HG03139 (cell line): ENCODE results near the gene POLK.
"Not testable (repeated sequence)": the region's sequence is repeated elsewhere in the genome, so short reads cannot be mapped to it uniquely, and the experiment has no call there.

Experiments
- ATAC-seq: cut with Tn5 transposase; IDR thresholded peaks from one replicate; pipeline ENCODE4 v1.9.1; 2021; ENCODE audit not compliant: unreplicated experiment

POLK gene

GRCh38 chr5:75546830-75547229 lies 35.1 kb downstream of the POLK start:
- ATAC-seq = no peak

- ATAC-seq = no peak
Measured at GRCh38 chr5:75547812-75548211, 36.1 kb downstream of the POLK start.

DNA sequence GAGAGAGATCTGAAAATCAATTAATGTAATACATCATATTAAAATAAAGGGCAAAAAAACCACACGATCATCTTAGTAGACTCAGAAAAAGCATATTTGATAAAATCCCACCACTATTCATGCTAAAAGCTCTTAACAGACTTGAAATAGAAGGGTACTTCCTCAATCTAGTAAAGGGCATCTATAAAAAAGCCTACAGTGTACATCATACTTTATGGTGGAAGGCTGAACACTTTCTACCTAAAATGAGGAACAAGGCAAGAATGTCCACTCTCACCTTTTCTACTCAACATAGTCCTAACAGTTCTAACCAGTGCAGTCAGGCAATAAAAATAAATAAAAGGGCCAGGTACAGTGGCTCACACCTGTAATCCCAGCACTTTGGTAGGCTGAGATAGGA lies 38.9 kb downstream of the POLK start:
- ATAC-seq = no peak

- no peak for ATAC-seq
Measured at GRCh38 chr5:75551471-75551870, 39.8 kb downstream of the POLK start.

- no peak for ATAC-seq
Measured at GRCh38 chr5:75552764-75553163, 41.1 kb downstream of the POLK start.

GRCh38 chr5:75553358-75553757 lies 41.7 kb downstream of the POLK start:
- no peak for ATAC-seq

DNA sequence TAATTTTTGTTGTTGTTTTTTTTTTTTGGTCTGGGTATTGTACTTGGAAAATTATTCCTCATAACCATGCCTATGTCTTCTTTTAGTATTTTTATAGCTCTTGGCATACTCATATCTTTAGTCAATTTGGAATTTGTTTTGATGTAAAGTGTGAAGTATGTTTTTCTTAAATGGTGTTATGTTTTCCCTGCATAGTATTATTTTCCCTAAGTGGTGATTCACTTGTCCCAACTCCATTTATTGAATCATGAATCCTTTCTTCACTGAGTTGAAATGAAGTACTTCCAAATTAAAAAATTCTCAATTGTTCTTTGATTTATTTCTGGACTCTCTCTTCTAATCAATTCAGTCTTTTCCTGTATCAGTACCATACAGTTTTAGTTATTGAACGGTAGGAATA lies 46.5 kb downstream of the POLK start:
- no peak for ATAC-seq

DNA sequence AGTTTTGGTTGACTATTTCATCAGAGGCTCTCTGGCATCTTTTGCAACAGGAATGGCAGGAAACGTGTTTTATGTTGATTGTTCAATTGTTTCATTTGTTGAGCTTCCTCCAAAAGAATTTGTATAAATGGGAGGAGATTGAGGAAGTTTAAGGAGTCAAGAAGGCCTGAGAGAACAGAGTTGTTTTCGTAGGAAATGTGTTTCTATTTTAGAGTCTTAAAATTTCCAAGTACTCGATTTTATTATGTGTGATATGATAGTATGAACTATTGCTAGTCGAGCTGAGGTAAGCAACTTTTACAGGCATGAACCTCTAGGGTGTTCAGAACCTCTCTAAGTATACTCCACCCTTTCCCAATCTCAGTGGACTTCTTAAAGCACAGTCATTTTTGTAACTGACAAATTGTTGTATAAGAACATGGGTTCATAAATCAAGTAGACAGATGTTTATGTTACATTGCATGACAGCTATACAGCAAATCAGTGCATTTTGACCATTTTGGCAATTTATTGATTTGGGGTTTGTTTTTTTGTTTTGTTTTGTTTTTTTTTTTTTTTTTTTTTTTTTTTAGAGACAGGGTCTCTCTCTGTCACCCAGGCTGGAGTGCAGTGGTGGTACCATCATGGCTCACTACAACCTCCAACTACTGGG lies 47.4 kb downstream of the POLK start:
- ATAC-seq = no peak

DNA sequence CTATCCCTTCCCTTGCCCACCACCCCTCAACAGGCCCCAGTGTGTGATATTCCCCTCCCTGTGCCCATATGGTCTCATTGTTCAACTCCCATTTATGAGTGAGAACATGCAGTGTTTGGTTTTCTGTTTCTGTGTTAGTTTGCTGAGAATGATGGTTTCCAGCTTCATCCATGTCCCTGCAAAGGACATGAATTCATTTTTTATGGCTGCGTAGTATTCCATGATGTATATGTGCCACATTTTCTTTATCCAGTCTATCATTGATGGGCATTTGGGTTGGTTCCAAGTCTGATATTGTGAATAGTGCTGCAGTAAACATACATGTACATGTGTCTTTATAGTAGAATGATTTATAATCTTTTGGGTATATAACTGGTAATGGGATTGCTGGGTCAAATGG lies 49.0 kb downstream of the POLK start:
- ATAC-seq = not testable (repeated sequence)

DNA sequence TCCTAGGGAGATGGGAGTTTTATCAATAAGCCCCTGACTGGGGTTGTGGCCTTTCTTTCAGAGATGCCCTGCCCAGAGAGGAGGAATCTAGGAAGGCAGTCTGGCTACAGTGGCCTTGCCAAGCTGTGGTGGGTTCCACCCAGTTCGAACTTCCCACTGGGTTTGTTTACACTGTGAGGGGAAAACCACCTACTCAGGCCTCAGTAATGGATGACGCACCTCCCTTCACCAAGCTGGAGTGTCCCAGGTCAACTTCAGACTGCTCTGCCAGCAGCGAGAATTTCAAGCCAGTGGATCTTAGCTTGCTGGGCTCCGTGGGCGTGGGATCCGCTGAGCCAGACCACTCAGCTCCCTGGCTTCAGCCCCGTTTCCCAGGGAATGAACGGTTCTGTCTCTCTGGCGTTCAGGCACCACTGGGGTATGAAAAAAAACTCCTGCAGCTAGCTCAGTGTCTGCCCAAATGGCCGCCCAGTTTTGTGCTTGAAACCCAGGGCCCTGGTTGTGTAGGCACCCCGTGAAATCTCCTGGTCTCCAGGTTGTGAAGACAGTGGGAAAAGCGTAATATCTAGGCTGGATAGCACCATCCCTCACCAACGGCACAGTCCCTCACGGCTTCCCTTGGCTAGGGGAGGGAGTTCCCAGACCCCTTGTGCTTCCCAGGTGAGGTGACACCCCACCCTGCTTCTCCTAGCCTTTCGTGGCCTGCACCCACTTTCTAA lies 54.5 kb downstream of the POLK start:
- ATAC-seq = not testable (repeated sequence)

GRCh38 chr5:75566710-75567309 lies 55.1 kb downstream of the POLK start:
- peak; percentile 83 for ATAC-seq

GRCh38 chr5:75567710-75568109 lies 56.0 kb downstream of the POLK start:
- no peak for ATAC-seq

DNA sequence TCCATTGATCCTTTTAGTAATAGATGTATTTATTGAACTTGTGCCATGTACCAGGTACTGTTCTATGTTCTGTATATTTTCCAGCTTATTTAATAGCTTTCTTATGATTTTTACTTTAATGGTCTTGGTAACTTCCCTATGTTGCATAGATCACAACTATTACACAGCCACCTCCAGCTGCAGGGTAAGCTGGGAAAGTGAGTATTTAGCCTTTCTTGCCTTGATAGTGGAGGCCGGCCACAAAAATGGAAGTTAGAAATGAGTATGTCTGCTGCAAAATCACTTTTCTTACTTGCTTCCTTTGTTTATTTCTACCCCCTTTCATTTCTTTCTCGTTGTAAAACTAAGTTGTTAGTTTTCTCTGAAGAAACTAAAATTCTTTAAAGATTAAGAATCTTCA lies 56.5 kb downstream of the POLK start:
- no peak for ATAC-seq

DNA sequence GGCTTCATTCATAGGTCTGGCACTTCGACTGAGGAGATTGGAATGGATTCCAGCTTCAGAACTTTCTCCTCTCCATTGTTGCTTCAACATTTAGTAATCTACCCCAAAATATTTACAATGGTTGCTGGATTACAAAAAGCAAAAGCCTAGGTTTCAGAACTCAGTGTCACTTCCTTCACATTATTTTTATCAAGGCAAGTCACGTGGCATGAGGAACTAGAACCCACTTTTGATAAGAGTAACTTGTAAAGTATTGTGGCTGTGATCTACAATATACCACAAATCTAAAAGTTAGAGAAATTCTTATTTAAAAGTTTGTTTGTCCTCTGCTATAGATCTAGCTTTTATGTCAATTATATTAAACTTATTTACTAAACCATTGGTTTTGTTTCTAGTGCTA lies 59.9 kb downstream of the POLK start:
- ATAC-seq = no peak

DNA sequence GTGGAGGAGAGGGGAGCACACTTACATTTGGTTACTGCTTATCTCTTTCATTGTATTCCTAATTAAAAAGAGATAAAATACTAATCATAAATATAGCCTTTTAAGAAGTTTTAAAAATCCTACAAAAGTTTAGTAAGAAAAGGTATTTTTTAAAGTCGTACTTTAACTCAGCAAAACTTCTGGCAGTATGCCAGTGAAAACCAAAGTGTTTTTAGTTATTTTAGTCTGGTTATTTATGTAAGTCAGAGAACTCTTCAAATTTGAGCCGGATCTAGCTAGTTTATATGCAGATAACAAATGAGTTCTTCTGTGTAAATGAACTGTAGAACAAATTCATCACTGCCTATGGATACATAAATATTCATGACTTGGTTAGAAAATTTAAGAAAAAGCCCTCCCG lies 63.1 kb downstream of the POLK start:
- ATAC-seq = no peak

DNA sequence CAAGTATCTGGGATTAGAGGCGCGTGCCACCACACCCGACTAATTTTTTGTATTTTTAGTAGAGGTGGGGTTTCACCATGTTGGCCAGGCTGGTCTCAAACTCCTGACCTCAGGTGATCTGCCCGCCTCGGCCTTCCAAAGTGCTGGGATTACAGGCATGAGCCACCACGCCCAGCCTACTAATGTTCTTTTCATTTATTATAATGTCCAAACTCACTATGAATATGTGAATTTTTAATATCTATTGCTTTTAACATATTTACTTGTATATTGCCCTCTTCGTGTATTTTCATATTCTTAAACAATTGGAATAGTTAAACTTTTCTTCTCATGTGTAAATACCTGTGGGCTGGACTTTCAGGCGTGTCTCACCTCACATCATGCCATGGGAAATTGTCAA lies 66.6 kb downstream of the POLK start:
- not testable (repeated sequence) for ATAC-seq

GRCh38 chr5:75584641-75585040 lies 73.0 kb downstream of the POLK start:
- no peak for ATAC-seq

DNA sequence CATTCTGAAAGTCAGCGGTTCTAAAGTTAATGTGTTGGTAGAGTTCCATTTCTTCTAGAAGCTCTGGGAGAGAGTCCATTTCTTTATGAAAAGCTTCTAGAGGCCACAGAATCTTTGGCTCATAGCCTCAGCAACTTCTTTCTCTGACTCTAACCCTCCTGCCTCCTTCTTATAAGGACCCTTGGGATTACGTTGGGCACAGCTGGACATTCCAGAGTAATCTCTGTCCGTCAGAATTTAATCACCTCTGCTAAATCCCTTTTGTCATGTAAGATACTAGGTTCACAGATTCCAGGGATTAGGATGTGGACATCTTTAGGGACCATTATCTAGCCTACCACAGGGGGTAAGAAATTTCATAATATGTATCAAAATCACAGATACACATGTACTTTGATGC lies 77.0 kb downstream of the POLK start:
- no peak for ATAC-seq

DNA sequence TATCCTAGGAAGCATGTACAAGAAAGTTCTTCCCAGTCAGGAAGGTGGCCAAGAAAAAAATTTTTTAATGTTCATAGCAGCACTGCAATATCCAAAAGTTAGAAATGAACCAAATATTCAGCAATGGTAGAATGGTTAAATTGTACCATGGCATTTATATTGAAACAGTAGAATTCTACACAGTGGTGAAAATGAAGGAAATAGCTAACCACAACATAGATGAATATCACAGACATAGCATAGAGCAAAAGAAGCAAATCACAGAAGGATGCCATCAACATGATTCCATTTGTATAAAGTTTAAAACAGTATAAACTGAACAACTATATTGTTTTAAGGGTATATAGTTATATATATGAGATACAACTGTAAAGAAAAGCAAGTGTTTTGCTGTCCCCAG lies 88.8 kb downstream of the POLK start:
- ATAC-seq = no peak

DNA sequence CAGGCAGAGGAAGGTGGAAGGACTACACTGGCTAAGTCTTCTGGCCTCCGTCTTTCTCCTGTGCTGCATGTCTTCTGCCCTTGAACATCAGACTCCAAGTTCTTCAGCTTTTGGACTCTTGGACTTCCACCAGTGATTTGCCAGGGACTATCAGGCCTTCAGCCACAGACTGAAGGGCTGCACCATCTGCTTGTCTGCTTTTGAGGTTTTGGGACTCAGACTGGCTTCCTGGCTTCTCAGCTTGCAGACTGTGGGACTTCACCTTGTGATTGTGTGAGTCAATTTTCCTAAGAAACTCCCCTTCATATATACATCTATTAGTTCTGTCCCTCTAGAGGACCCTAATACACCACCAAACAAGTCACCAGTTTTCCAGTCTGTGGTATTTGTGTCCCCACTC lies 89.9 kb downstream of the POLK start:
- ATAC-seq = no peak

GRCh38 chr5:75601996-75602395 lies 90.3 kb downstream of the POLK start:
- ATAC-seq = no peak

GRCh38 chr5:75603371-75603770 lies 91.7 kb downstream of the POLK start:
- no peak for ATAC-seq
